ENCODE data around the gene HRAS. TPM values are rescaled to one million over a fixed set of nuclear protein-coding genes. Genes with fewer than 3 reads are reported as not detected.

HRAS gene
- total and polyA plus RNA-seq, 2 of the 8 experiments (the other 6 are each of a cell fraction or from before 2014, with no cell fraction given): 44.3 to 54.7 TPM

DNA sequence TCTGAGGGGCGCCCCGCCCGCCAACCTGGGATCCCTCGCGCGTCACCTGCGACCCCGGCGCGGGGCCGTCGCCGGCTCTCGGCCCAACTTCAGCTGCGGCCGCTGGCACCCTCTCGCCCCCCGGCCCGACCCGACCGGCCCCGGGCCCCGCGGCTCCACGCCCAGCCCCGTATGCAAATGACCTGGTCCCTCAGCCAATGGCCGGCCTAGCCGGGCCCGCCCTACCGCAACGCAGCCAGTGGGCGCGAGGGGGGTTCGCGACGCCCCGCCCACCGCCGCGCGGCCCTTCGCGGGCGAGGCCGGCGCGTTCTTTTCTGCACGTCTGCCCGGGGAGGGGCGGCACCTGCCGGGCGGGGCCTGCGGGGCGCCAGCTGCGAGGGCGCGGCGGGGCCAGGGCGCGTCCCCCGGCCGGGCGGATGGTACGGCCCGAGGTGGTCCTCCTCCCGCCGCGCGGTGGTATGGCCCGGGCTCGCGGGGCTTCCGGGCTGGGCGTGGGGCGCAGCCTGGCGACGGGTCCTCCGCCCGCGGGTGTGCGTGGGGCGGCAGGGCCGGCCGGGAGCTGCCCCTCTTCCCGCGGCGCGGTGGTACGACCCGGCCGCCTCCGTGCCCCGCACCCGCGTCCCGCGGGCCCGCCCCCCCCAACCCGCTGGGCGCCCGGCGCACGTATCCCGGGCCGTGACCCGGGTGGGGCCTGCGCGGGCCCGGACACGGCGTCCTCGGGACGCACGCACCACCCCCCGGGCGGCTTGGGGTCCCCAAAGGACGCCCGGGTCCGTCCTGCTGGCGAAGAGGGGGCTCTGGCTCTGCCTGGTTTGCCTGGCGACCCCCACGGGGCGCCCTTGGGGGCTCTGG lies 33.2 kb upstream of the HRAS start (continued):
- TF ChIP-seq, protein P1, sequence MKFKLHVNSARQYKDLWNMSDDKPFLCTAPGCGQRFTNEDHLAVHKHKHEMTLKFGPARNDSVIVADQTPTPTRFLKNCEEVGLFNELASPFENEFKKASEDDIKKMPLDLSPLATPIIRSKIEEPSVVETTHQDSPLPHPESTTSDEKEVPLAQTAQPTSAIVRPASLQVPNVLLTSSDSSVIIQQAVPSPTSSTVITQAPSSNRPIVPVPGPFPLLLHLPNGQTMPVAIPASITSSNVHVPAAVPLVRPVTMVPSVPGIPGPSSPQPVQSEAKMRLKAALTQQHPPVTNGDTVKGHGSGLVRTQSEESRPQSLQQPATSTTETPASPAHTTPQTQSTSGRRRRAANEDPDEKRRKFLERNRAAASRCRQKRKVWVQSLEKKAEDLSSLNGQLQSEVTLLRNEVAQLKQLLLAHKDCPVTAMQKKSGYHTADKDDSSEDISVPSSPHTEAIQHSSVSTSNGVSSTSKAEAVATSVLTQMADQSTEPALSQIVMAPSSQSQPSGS (IDR thresholded peaks at IDR 0.05; ENCODE audit: low read length): no peak
- TF ChIP-seq TCF12 (IDR thresholded peaks at IDR 0.05; ENCODE audit: low read depth, low read length): no peak
- TF ChIP-seq EGR1 (IDR thresholded peaks at IDR 0.05; ENCODE audit: borderline replicate concordance, low read depth, low read length): no peak
- no peak for TF ChIP-seq GTF2F1 (IDR thresholded peaks at IDR 0.05; ENCODE audit: borderline replicate concordance, low read depth, low read length)
- no peak for TF ChIP-seq KDM1A (IDR thresholded peaks at IDR 0.05; ENCODE audit: borderline replicate concordance, low read length)
- TF ChIP-seq TEAD4 (IDR thresholded peaks at IDR 0.05; ENCODE audit: low read depth, low read length): no peak
- TF ChIP-seq CTBP2 (IDR thresholded peaks at IDR 0.05; ENCODE audit: borderline replicate concordance, insufficient read depth, insufficient read length, low read length): no peak
- no peak for TF ChIP-seq NRF1 (IDR thresholded peaks at IDR 0.05; ENCODE audit: low read depth, low read length)
- no peak for TF ChIP-seq JUN (IDR thresholded peaks at IDR 0.05; ENCODE audit: low read depth, low read length)
- TF ChIP-seq BACH1 (IDR thresholded peaks at IDR 0.05; ENCODE audit: low read length): peak; percentile 77
- TF ChIP-seq, protein P2, sequence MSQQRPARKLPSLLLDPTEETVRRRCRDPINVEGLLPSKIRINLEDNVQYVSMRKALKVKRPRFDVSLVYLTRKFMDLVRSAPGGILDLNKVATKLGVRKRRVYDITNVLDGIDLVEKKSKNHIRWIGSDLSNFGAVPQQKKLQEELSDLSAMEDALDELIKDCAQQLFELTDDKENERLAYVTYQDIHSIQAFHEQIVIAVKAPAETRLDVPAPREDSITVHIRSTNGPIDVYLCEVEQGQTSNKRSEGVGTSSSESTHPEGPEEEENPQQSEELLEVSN (IDR thresholded peaks at IDR 0.05): no peak
- no peak for TF ChIP-seq CBX5 (IDR thresholded peaks at IDR 0.05; ENCODE audit: low read depth, low read length)
- TF ChIP-seq EZH2 (IDR thresholded peaks at IDR 0.05; ENCODE audit: low read depth, low read length, severe bottlenecking): no peak
- peak; percentile 63; the same call in 1 of the 2 replicates for TF ChIP-seq SP1 (IDR thresholded peaks at IDR 0.05; ENCODE audit: low read depth, low read length)
- TF ChIP-seq CREB1 (IDR thresholded peaks at IDR 0.05): peak; percentile 74; the same call in 1 of the 2 replicates
- no peak for TF ChIP-seq RFX5 (IDR thresholded peaks at IDR 0.05; ENCODE audit: borderline replicate concordance, low read depth, low read length)
- TF ChIP-seq POLR2A (IDR thresholded peaks at IDR 0.05; ENCODE audit: control extremely low read depth in 1 of 2, low read depth in 2 of 2, low read length in 2 of 2): no peak
- no peak for TF ChIP-seq CHD2 (IDR thresholded peaks at IDR 0.05; ENCODE audit: low read length)
- TF ChIP-seq PHF8 (conservative IDR thresholded peaks at IDR 0.05; ENCODE audit: low read depth, low read length): peak; percentile 59
- no peak for TF ChIP-seq SAP30 (IDR thresholded peaks at IDR 0.05; ENCODE audit: insufficient read depth, insufficient replicate concordance, low read length)
- TF ChIP-seq BRCA1 (IDR thresholded peaks at IDR 0.05; ENCODE audit: low read depth, low read length): no peak
- TF ChIP-seq SIRT6 (IDR thresholded peaks at IDR 0.05; ENCODE audit: low read length): no peak
- no peak for TF ChIP-seq RBBP5 (IDR thresholded peaks at IDR 0.05; ENCODE audit: borderline replicate concordance, low read depth, low read length)

Data from H1 (cell line).